ENCODE measurements around the gene GRB10.
A peak's percentile ranks its signal among the peaks of the same experiment; 100 is the strongest.
"Not testable (repeated sequence)": the region's sequence is repeated elsewhere in the genome, so short reads cannot be mapped to it uniquely, and the experiment has no call there.

Gene GRB10

DNA sequence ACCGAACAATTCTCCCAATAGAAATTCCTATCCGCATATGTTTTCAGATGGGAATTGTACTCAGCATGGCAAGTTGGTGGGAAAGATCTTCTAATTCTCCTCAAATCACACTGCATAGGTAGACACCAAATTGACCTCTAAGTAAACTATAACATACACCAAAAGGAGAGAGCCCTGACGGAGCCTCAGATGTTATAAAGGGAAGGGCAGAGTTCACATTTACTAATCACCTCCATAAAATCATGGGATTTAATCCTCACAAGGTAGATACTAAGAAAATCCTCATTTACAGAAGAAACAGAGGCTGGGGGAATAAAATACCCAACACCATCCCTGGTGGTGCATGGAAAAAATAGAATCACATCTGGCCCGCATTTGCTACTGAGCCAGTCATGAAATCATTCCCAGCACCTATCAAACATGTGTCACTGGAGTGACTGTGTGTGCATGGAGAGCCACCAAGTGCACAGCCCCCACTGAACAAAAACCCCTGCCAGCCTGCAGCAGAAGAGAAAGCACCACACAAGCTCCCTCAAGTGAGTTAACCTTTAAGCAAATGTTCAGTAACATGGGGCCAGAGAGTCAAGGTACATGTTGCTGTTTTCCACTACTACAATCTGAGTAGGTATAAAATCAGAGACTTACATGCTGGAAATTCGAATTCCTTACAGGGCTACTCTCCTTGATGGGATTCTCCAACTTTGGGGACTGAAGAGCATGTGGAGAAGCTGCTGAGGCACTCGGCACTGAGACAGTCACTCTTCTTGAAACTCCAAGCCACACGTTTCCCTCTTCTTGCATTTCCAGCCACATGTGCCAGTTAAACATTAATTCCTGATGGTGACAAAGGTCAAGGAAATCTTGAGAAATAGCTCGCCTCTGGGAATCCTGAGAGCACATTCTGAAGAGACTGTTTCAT is 217.8 kb downstream of the GRB10 start, which contains the start of gene DDC:
Gene DDC, minus strand, starts transcription at position 766 of the 919 bp plus-strand sequence. CDS start 21,320 bp downstream, outside the sequence.
- no peak for DNase-seq

GRCh38 chr7:50564171-50564570 is 218.5 kb downstream of the GRB10 start:
- DNase-seq = no peak

DNA sequence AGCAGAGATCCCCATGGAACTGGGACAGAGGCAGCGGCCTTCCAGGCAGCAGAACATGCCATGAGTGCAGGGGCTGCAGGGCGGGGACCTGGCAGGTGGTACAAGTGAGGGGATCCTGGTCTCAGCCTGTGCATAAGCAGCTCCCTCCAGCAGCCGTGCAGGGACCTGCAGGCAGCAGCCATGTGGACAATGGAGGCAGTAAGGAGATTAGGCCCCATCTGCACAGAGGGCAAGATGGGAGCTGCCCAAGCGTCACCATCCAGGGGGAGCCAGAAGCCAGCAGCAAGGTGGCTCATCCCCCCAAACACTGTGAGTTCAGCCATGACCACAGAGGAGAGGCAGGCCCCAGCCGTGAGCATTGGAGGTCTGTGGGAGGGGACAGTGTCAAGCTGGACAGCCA is 220.6 kb downstream of the GRB10 start:
- DNase-seq = no peak

DNA sequence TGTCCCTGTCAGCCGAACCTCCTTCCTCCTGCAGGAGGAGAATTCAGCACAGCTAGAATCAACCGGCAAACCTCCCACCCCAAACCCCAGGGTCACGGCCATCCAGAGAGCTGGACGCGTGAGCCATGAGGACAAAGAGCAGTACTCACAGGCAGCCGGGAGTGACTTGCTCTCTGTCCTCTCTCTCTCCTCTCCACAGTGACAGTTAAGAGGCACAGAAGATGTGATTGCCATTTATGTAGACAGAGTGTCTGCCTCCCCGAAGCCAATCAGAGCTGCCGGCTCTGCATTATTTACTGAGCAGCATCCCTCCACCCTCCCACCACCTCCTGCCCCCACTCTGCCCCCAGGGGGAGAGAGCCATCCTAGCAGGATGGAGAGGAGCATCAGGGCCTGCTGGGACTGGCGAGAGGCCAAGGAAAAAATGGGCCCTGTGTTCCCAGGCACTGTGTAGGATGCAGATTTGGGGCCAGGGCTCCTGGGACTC is 221.8 kb downstream of the GRB10 start:
- no peak for DNase-seq

GRCh38 chr7:50559881-50560280 is 222.8 kb downstream of the GRB10 start:
- DNase-seq = no peak

DNA sequence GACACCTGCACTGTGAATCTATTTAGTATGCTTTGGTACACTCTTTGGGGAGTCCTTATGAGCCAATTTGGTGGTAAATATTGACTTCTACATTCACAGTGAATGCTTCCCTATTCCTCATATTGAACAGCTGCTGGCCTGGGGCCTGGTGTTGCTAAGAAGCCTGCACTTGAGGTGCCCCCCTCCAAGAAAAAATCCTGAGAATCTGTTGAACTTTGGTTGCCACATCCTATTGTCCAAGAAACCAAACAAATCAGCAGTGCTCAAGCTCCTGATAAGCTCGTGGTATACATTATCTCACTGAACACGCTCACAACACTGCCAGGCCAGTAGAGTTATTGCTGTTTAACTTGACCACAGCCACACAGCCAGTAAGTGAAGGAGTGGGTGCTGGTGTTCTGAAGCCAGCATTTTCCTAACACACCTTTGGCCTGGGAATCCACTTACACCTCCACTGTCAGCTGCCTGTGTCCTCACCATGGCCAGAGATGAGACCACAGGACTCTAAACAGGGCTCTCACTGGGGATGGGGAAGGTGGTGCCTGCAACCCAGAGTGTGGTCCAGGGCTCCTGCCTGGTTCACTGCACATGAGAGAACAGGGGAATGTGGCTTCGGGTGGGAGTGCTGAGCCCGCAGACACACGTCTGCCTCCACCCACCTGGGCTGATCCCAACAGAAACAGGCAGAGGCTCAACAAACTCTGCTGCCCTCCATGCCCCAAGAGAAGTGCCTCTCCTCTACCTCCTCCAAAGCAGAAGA is 224.2 kb downstream of the GRB10 start:
- no peak for DNase-seq

GRCh38 chr7:50557099-50557498 is 225.6 kb downstream of the GRB10 start:
- no peak for DNase-seq

DNA sequence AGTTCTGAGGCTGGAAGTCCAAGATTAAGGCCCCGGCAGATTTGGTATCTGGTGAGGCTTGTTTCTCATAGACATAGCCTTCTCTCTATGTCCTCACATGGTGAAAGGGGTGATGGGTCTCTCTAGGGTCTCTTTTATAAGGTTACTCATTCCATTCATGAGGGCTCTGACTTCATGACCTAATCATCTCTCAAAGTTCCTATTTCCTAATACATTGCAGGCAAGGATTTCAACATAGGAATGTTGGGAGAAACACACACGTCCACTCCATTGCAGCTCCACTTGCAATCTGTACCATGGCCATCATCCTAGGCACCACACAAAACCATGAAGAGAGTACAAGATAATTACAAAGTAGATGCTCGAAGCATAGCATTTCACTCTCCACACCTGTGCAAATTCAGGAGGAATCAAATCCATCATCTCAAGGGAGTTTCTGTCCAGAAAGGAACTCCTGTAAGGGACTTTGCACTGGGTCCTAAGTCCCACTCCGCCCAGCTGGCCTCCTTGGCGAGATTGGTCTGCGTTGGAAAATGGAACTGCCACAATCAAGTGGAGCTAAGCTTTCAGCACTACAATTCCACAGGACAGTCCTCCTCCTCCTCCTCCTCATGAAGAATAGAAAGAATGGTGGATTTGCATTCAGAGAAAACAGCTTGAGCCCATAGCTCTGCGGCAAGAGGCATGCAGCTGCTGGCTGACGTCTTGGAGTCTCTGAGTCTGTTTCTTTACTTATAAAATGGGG is 226.3 kb downstream of the GRB10 start:
- DNase-seq = no peak

DNA sequence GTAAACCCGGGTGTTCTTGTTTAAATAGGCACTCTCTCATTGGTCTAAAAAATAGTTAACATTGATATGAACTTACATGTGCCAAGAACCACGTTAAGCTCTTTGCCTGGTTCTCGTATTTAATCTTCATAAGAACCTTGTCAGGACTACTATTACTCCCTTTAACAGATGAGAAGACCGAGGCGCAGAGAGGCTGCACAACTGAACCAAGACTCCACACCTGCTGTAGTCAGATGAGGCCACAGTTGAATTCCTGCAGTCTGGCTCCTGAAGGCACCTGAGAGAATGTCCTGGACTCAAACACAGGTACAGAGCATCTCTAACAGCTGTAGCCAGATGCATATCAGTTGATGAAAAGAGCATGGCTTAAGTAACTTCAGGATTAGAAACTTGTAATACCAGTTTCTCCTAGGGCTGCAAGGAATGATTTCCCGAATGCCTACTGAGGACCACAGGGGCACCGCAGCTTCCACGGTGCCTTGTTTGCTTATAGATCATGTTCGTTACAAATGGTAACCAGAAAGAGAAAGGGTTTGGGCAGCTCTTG is 227.0 kb downstream of the GRB10 start:
- no peak for DNase-seq

DNA sequence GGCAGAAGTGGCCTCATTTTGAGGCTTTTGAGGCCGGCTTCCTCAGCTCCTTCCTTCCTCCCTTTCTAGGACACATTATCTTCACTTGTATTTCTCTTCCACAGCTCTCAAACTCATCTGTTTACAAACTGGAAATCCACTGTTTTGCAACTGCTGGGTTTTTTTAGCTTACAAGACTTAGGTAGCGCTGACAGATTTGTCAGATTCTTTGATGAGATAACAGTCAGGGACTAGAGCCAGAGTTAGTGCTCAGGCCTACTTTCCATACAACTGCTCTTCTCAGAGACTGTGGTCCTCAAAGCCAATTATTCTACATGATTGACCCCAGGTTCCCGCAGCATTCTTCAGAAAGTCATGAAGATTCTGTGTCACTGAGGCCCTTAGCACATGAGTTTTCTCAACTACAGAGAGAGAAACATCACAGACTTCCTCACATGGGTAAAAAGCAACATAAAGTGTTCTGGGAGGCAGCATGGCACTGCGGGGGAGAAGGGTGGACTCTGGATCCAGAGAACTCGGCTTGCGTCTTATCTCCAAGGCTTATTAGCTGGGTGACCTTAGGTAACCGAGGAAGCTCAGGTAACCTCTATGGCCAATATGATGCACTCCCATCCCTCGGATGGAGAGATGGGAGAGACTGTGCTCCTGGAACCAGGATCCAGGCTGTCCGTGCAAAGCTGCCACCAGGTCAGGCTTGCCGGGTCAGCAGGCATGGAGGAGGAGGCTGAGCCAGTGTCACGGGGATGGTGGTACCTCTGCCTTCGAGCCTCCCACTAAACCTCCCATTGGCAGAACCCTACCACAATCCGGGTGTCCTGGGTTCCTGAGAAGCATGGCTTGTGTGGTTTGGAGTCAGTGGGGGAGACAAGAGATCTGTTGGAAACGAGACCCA is 228.0 kb downstream of the GRB10 start:
- no peak for DNase-seq

GRCh38 chr7:50553973-50554372 is 228.7 kb downstream of the GRB10 start:
- DNase-seq = no peak

GRCh38 chr7:50552921-50553320 is 229.8 kb downstream of the GRB10 start:
- DNase-seq = peak; percentile 24

DNA sequence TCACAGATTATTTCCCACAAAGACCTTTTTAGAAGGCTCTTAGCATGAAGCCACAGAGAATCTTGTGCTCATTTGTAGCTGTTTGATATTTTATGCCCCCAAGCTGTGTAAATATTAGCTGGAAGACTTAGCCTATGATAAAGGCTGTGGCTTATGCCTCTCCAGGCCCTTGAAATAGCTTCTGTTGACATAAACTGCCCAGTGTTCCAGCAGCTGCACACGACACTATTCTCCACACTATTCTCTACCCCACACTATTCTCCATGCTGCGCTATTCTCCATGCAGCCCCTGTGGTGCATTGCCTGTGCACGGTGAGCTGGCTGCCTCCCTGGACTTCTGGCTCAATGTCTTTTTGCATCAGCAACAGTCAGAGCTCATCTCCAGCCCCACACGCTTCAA is 230.6 kb downstream of the GRB10 start:
- DNase-seq = no peak

- not testable (repeated sequence) for DNase-seq
Measured at GRCh38 chr7:50545613-50546012, 237.1 kb downstream of the GRB10 start.

GRCh38 chr7:50544992-50545391 is 237.7 kb downstream of the GRB10 start:
- DNase-seq = no peak

- DNase-seq = no peak
Measured at GRCh38 chr7:50543776-50544442, 238.8 kb downstream of the GRB10 start.

DNA sequence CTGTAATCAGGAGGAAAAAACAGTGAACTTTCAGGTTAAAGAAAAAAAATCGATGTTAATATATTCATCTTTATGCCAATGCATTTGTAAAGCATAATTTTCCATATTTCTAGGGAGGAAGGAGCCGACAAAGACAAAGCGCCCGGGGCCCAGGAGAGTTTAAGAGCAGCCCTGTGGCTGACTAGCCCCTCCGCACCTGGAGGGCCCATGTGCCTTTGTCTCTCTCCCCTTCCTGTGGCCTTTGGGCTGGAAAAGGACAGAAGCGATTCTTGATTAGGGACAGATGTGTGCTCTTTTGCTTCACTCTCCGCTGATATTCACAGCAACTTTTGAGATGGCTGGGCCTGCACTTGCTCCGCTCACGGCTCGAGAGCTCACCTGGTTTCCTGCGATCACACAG is 240.6 kb downstream of the GRB10 start:
- no peak for DNase-seq

GRCh38 chr7:50540785-50541579 is 241.7 kb downstream of the GRB10 start:
- DNase-seq = no peak

Measured in fibroblast of skin of right biceps (primary cell).